Lower leg skin (tissue), 3 donors: ENCODE data around the gene CACNA1B.

Source experiments
- CTCF ChIP-seq, 3 donors: fragments of 450-650 bp; IDR thresholded peaks; one replicate each; pipeline ENCODE4 v1.5.1; 2016; ENCODE audit warnings: antibody characterized with exemption in 3 of 3, mild to moderate bottlenecking in 3 of 3, moderate library complexity in 2 of 3
- POLR2A ChIP-seq, 2 donors: fragments of 450-650 bp; IDR thresholded peaks; one replicate each; pipeline ENCODE4 v1.6.1; 2016 to 2017; ENCODE audit warnings: antibody characterized with exemption in 2 of 2, mild to moderate bottlenecking in 1 of 2, moderate library complexity in 1 of 2

- TF ChIP-seq POLR2A (IDR thresholded peaks at IDR 0.05) (no peak), CTCF (IDR thresholded peaks at IDR 0.05) (no peak)
Observed at GRCh38 chr9:138067613-138068367, 190.2 kb downstream of the CACNA1B start.
